HFF-Myc (cell line): ENCODE results near the gene NRDC.

Source experiments
- DNase-seq: peaks from one replicate; pipeline ENCODE4 v3.0.0-alpha.2; 2011; ENCODE audit warnings: low read depth; ENCODE audit errors: extremely low read depth
- H3K4me3 ChIP-seq: replicated peaks from 2 replicates; pipeline ENCODE4 v1.5.1; 2011; ENCODE audit warnings: low read depth, mild to moderate bottlenecking, control low read depth, low read length
- TF ChIP-seq, protein P1 (sequence below): IDR thresholded peaks from 2 replicates; pipeline ENCODE4 v1.5.1; 2012; ENCODE audit warnings: mild to moderate bottlenecking, low read depth, low read length, control low read depth; ENCODE audit errors: missing control alignments

NRDC gene

DNA sequence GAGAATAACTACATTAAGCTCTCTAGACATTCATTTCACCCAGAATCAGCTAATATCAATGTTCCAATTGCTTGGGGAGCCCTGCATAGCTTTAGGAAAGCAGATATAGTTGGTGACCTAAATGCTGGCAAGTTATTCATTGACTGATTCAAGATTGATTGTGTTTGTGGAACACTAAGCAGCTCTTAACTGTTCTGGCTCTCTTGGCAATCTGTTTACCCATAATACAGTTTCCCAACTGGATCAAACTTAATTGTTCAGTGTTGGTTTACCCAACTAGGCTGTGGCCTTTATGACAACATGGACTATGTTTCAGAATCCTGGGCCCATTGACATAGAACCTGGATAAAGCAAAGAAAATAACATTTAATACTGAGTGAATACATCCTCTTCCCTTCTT, 83.7 kb downstream of the NRDC start:
- DNase-seq = no peak
- TF ChIP-seq, protein P1, sequence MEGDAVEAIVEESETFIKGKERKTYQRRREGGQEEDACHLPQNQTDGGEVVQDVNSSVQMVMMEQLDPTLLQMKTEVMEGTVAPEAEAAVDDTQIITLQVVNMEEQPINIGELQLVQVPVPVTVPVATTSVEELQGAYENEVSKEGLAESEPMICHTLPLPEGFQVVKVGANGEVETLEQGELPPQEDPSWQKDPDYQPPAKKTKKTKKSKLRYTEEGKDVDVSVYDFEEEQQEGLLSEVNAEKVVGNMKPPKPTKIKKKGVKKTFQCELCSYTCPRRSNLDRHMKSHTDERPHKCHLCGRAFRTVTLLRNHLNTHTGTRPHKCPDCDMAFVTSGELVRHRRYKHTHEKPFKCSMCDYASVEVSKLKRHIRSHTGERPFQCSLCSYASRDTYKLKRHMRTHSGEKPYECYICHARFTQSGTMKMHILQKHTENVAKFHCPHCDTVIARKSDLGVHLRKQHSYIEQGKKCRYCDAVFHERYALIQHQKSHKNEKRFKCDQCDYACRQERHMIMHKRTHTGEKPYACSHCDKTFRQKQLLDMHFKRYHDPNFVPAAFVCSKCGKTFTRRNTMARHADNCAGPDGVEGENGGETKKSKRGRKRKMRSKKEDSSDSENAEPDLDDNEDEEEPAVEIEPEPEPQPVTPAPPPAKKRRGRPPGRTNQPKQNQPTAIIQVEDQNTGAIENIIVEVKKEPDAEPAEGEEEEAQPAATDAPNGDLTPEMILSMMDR = no peak
- H3K4me3 ChIP-seq = no peak overlapping the region

DNA sequence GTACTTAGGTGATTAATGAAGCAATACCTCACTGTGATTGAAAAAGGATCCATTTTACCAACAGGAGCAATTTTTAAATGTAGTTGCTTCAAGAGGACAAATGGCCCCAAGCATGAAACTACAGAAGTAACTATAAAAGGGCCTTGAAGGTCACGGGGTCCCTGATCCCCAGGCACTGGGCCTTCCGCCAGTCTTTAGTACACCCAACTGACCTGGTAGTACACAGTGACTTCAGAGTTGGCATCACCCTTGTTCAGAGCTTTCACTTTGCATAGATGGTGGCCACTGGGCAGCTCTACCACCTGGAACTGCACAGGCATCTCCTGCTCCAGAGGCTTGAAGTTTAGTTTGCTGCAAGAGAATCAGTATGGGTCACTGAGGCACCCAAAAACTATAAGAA, 84.3 kb downstream of the NRDC start:
- no peak for DNase-seq
- H3K4me3 ChIP-seq = no peak overlapping the region
- TF ChIP-seq, protein P1 = no peak

DNA sequence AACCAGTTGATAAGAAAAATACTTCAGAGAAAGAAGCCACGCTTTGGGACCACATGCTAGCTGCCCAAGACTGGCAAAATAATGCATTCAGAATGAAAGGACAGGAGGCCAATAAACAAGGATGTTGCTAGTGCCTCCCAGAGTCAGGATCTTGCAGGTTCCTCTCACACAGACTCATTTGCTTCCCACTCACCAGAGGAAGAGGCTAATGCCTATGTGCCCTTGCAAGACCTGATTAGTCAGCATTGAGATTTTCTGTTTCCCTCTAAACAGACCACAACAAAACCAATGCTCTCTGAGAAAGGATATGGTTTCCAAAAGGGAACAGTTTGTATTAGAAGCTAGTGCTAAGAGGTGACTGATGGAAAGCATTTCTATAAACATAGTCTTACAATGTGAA, 85.7 kb downstream of the NRDC start:
- DNase-seq = peak; percentile 22
- TF ChIP-seq, protein P1 = no peak
- H3K4me3 ChIP-seq = no peak overlapping the region

GRCh38 chr1:51791888-51792287, 86.6 kb downstream of the NRDC start:
- TF ChIP-seq, protein P1 = no peak
- no peak overlapping the region for H3K4me3 ChIP-seq
- DNase-seq = no peak

- no peak overlapping the region for H3K4me3 ChIP-seq
- TF ChIP-seq, protein P1 = no peak
- DNase-seq = no peak
Observed at GRCh38 chr1:51790385-51790784, 88.1 kb downstream of the NRDC start.

DNA sequence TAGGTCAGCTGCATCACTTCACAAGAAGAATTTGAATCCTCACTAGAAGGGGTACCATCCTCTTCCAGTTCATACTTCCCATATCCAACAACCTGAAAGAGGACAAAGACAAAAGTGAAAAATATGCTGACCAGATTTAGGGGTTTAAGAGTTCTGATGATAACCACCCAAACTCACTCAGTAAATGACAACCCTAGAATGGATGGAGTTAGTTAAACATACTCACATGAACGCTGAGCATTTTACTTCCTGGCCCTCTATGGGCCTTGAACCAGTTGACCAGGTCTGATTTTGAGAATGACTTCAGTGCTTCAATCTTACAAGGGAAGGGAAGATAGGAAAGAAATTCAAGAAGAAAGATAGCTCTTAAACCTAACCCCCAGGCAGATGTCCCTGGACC, 89.2 kb downstream of the NRDC start:
- TF ChIP-seq, protein P1 = no peak
- no peak for DNase-seq
- H3K4me3 ChIP-seq = no peak overlapping the region

- no peak overlapping the region for H3K4me3 ChIP-seq
- TF ChIP-seq, protein P1 = no peak
- DNase-seq = no peak
Observed at GRCh38 chr1:51788938-51789337, 89.6 kb downstream of the NRDC start.
